ENCODE data around the gene RBPJL.

DNA sequence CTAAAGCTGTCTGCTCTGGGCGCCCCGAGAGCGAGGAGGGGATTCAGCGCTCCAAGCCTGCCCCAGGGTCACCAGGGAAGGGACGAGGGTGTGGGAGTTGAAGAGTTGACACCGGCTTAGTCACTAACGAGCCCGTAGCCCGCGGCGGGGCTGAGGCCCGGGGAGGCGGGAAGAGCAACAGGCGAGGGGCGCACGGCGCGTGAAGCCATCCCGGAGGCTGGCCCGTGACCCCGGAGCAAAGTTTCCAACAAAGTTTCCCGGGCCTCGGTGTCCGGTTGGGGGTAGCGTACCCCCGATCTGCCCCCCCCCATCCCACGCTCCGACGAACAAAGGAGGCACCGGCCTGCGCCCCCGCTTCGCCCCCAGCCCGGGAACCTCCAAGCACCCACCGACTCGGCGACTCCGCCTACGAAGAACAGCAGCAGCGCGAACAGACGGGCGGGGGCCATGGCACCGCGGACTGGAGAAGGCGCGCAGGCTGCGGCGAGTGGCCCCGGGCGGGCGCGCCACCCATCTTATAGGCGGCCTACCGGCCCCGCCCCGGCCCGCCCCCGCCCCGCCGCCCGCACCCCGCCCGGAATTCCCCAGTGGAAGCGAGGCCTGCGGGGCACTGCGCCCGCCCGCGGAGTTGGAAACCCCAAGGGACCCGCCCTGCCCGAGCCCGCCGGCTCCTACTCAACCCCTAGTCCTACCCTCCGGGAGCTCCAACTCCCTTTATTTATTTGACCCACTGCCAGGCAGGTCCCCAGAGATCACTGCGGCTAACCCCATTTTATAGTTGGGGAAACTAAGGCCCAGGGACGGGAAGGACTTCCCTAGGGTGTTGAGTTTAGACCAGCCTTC, 41.5 kb downstream of the RBPJL start, which contains the start of gene SDC4:
- TF ChIP-seq, protein P1, sequence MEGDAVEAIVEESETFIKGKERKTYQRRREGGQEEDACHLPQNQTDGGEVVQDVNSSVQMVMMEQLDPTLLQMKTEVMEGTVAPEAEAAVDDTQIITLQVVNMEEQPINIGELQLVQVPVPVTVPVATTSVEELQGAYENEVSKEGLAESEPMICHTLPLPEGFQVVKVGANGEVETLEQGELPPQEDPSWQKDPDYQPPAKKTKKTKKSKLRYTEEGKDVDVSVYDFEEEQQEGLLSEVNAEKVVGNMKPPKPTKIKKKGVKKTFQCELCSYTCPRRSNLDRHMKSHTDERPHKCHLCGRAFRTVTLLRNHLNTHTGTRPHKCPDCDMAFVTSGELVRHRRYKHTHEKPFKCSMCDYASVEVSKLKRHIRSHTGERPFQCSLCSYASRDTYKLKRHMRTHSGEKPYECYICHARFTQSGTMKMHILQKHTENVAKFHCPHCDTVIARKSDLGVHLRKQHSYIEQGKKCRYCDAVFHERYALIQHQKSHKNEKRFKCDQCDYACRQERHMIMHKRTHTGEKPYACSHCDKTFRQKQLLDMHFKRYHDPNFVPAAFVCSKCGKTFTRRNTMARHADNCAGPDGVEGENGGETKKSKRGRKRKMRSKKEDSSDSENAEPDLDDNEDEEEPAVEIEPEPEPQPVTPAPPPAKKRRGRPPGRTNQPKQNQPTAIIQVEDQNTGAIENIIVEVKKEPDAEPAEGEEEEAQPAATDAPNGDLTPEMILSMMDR (IDR thresholded peaks at IDR 0.05), result no peak
- TF ChIP-seq POLR2AphosphoS5 (IDR thresholded peaks at IDR 0.05) (peak; percentile 97 to 100 (median 99)), POLR2A (IDR thresholded peaks at IDR 0.05) (peak; percentile 99)
